Astrocyte (in vitro differentiated cells and primary cell): ENCODE data around the gene LRRC27.

Experiments used
- EZH2 ChIP-seq: IDR thresholded peaks from 2 replicates; pipeline ENCODE4 v1.6.1; 2012; ENCODE audit warnings: mild to moderate bottlenecking, low read length, inconsistent platforms; ENCODE audit not compliant: insufficient read depth
- TF ChIP-seq, protein P1 (sequence below): IDR thresholded peaks from 2 replicates; pipeline ENCODE4 v1.5.1; 2011; ENCODE audit warnings: low read depth, mild to moderate bottlenecking, inconsistent platforms, low read length, moderate library complexity; ENCODE audit not compliant: insufficient read depth

DNA sequence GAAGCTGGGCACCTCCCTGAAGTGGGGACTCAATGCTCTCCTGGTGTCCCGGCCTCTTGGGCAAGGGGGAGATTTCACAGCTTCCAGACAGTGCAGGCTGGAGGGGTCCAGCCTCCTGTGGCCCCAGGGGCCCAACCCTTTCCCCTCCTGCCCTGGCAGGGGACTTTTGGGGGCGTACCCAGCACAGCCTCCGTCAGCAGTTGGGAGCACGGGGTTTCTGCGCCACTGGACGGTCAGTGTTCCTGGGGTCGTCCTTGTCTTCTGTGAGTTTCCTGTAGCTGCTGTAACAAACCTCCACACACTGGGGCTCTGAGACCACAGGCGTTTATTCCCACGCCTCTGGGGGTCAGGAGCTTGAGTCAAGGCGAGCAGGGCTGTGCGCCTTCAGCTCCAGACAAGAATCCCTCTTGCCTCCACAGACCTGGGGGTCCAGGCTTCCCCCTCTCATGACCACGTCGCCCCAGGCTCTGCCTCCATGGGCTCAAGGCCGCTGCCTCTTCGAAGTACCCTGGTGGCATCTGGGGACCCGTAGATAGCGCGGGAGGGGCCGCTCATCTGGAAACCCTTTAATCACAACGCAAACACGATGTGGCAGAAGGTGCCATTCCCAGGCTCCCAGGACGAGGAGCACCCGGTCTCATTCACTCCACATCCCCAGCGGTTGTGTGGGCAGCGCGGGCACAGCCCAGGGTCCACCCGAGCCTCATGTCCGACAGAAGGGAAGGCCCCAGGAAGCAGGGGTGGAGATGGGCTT lies 79.0 kb downstream of the LRRC27 start:
- TF ChIP-seq, protein P1, sequence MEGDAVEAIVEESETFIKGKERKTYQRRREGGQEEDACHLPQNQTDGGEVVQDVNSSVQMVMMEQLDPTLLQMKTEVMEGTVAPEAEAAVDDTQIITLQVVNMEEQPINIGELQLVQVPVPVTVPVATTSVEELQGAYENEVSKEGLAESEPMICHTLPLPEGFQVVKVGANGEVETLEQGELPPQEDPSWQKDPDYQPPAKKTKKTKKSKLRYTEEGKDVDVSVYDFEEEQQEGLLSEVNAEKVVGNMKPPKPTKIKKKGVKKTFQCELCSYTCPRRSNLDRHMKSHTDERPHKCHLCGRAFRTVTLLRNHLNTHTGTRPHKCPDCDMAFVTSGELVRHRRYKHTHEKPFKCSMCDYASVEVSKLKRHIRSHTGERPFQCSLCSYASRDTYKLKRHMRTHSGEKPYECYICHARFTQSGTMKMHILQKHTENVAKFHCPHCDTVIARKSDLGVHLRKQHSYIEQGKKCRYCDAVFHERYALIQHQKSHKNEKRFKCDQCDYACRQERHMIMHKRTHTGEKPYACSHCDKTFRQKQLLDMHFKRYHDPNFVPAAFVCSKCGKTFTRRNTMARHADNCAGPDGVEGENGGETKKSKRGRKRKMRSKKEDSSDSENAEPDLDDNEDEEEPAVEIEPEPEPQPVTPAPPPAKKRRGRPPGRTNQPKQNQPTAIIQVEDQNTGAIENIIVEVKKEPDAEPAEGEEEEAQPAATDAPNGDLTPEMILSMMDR: no peak
- no peak for TF ChIP-seq EZH2
